ENCODE data around the gene LRRFIP1.

The LRRFIP1 gene

GRCh38 chr2:237791977-237792727, 164.8 kb downstream of the LRRFIP1 start:
- no peak overlapping the region for H3K27ac ChIP-seq (ENCODE audit: low read depth in 2 of 2, low read length in 2 of 2)
- no peaks in the 10 kb centered on the region for H3K27me3 ChIP-seq (ENCODE audit: control insufficient read depth in 2 of 2, insufficient read depth in 2 of 2, low read length in 2 of 2)
- no peak overlapping the region for H3K4me3 ChIP-seq (ENCODE audit: low read length in 2 of 2)
- no peak overlapping the region for H3K9ac ChIP-seq (ENCODE audit: low read depth in 1 of 2, low read length in 2 of 2)
- H3K9me3 ChIP-seq (ENCODE audit: control insufficient read depth in 2 of 2, low read length in 2 of 2): no peaks in the 10 kb centered on the region
- H3K36me3 ChIP-seq (ENCODE audit: control insufficient read depth in 2 of 2, insufficient read depth in 2 of 2, low read length in 2 of 2): no peaks in the 10 kb centered on the region
- H3K4me1 ChIP-seq (ENCODE audit: control insufficient read depth in 2 of 2, insufficient read depth in 2 of 2, low read length in 2 of 2): no peaks in the 10 kb centered on the region

GRCh38 chr2:237797253-237797652, 169.9 kb downstream of the LRRFIP1 start:
- Histone ChIP-seq H3K27me3 (ENCODE audit: control insufficient read depth in 2 of 2, insufficient read depth in 2 of 2, low read length in 2 of 2) (no peaks in the 10 kb centered on the region), H3K27ac (ENCODE audit: low read depth in 2 of 2, low read length in 2 of 2) (no peak overlapping the region), H3K9ac (ENCODE audit: low read depth in 1 of 2, low read length in 2 of 2) (no peak overlapping the region), H3K9me3 (ENCODE audit: control insufficient read depth in 2 of 2, low read length in 2 of 2) (peaks cover 0 to 2% of the 10 kb centered on the region in 2 donors), H3K4me1 (ENCODE audit: control insufficient read depth in 2 of 2, insufficient read depth in 2 of 2, low read length in 2 of 2) (no peaks in the 10 kb centered on the region), H3K4me3 (ENCODE audit: low read length in 2 of 2) (no peak overlapping the region), H3K36me3 (ENCODE audit: control insufficient read depth in 2 of 2, insufficient read depth in 2 of 2, low read length in 2 of 2) (no peaks in the 10 kb centered on the region)

- Histone ChIP-seq H3K27ac (ENCODE audit: low read depth in 2 of 2, low read length in 2 of 2) (no peak within 1 kb of the TSS), H3K4me1 (ENCODE audit: control insufficient read depth in 2 of 2, insufficient read depth in 2 of 2, low read length in 2 of 2) (no peaks in the 10 kb centered on the region), H3K4me3 (ENCODE audit: low read length in 2 of 2) (no peak within 1 kb of the TSS), H3K27me3 (ENCODE audit: control insufficient read depth in 2 of 2, insufficient read depth in 2 of 2, low read length in 2 of 2) (no peaks in the 10 kb centered on the region), H3K9ac (ENCODE audit: low read depth in 1 of 2, low read length in 2 of 2) (no peak within 1 kb of the TSS), H3K36me3 (ENCODE audit: control insufficient read depth in 2 of 2, insufficient read depth in 2 of 2, low read length in 2 of 2) (no peaks in the 10 kb centered on the region), H3K9me3 (ENCODE audit: control insufficient read depth in 2 of 2, low read length in 2 of 2) (peaks cover 0 to 2% of the 10 kb centered on the region in 2 donors)
These were observed 171.1 kb downstream of the LRRFIP1 start, which contains the start of gene RBM44 for GRCh38 chr2:237798236-237799059. RBM44 (plus strand) TSS chr2:237798779; CDS start chr2:237813610, 14,831 bp downstream.

- Histone ChIP-seq H3K4me3 (ENCODE audit: low read length in 2 of 2) (no peak overlapping the region), H3K9ac (ENCODE audit: low read depth in 1 of 2, low read length in 2 of 2) (no peak overlapping the region), H3K4me1 (ENCODE audit: control insufficient read depth in 2 of 2, insufficient read depth in 2 of 2, low read length in 2 of 2) (no peaks in the 10 kb centered on the region), H3K36me3 (ENCODE audit: control insufficient read depth in 2 of 2, insufficient read depth in 2 of 2, low read length in 2 of 2) (no peaks in the 10 kb centered on the region), H3K9me3 (ENCODE audit: control insufficient read depth in 2 of 2, low read length in 2 of 2) (peaks cover 0 to 2% of the 10 kb centered on the region in 2 donors), H3K27me3 (ENCODE audit: control insufficient read depth in 2 of 2, insufficient read depth in 2 of 2, low read length in 2 of 2) (no peaks in the 10 kb centered on the region), H3K27ac (ENCODE audit: low read depth in 2 of 2, low read length in 2 of 2) (no peak overlapping the region)
These were observed 171.7 kb downstream of the LRRFIP1 start for GRCh38 chr2:237799060-237799428.

- Histone ChIP-seq H3K9me3 (ENCODE audit: control insufficient read depth in 2 of 2, low read length in 2 of 2) (peaks cover 0 to 2% of the 10 kb centered on the region in 2 donors), H3K36me3 (ENCODE audit: control insufficient read depth in 2 of 2, insufficient read depth in 2 of 2, low read length in 2 of 2) (no peaks in the 10 kb centered on the region), H3K27me3 (ENCODE audit: control insufficient read depth in 2 of 2, insufficient read depth in 2 of 2, low read length in 2 of 2) (no peaks in the 10 kb centered on the region), H3K9ac (ENCODE audit: low read depth in 1 of 2, low read length in 2 of 2) (no peak overlapping the region), H3K4me3 (ENCODE audit: low read length in 2 of 2) (no peak overlapping the region), H3K4me1 (ENCODE audit: control insufficient read depth in 2 of 2, insufficient read depth in 2 of 2, low read length in 2 of 2) (no peaks in the 10 kb centered on the region), H3K27ac (ENCODE audit: low read depth in 2 of 2, low read length in 2 of 2) (no peak overlapping the region)
These were observed 174.1 kb downstream of the LRRFIP1 start for GRCh38 chr2:237801466-237801865.

GRCh38 chr2:237806334-237806733, 178.9 kb downstream of the LRRFIP1 start:
- Histone ChIP-seq H3K27me3 (ENCODE audit: control insufficient read depth in 2 of 2, insufficient read depth in 2 of 2, low read length in 2 of 2) (no peaks in the 10 kb centered on the region), H3K36me3 (ENCODE audit: control insufficient read depth in 2 of 2, insufficient read depth in 2 of 2, low read length in 2 of 2) (no peaks in the 10 kb centered on the region), H3K4me3 (ENCODE audit: low read length in 2 of 2) (no peak overlapping the region), H3K4me1 (ENCODE audit: control insufficient read depth in 2 of 2, insufficient read depth in 2 of 2, low read length in 2 of 2) (no peaks in the 10 kb centered on the region), H3K27ac (ENCODE audit: low read depth in 2 of 2, low read length in 2 of 2) (no peak overlapping the region), H3K9me3 (ENCODE audit: control insufficient read depth in 2 of 2, low read length in 2 of 2) (no peaks in the 10 kb centered on the region), H3K9ac (ENCODE audit: low read depth in 1 of 2, low read length in 2 of 2) (no peak overlapping the region)

GRCh38 chr2:237815637-237816036, 188.2 kb downstream of the LRRFIP1 start:
- Histone ChIP-seq H3K27me3 (ENCODE audit: control insufficient read depth in 2 of 2, insufficient read depth in 2 of 2, low read length in 2 of 2) (no peaks in the 10 kb centered on the region), H3K9ac (ENCODE audit: low read depth in 1 of 2, low read length in 2 of 2) (no peak overlapping the region)

GRCh38 chr2:237816531-237816930, 189.1 kb downstream of the LRRFIP1 start:
- no peaks in the 10 kb centered on the region for H3K4me1 ChIP-seq (ENCODE audit: control insufficient read depth in 2 of 2, insufficient read depth in 2 of 2, low read length in 2 of 2)
- H3K36me3 ChIP-seq (ENCODE audit: control insufficient read depth in 2 of 2, insufficient read depth in 2 of 2, low read length in 2 of 2): no peaks in the 10 kb centered on the region
- H3K9ac ChIP-seq (ENCODE audit: low read depth in 1 of 2, low read length in 2 of 2): no peak overlapping the region
- no peaks in the 10 kb centered on the region for H3K9me3 ChIP-seq (ENCODE audit: control insufficient read depth in 2 of 2, low read length in 2 of 2)
- no peak overlapping the region for H3K4me3 ChIP-seq (ENCODE audit: low read length in 2 of 2)
- H3K27me3 ChIP-seq (ENCODE audit: control insufficient read depth in 2 of 2, insufficient read depth in 2 of 2, low read length in 2 of 2): no peaks in the 10 kb centered on the region
- no peak overlapping the region for H3K27ac ChIP-seq (ENCODE audit: low read depth in 2 of 2, low read length in 2 of 2)

More at GRCh38 chr2:237815637-237816036, 188.2 kb downstream of the LRRFIP1 start:
- no peak overlapping the region for H3K27ac ChIP-seq (ENCODE audit: low read depth in 2 of 2, low read length in 2 of 2)
- no peaks in the 10 kb centered on the region for H3K36me3 ChIP-seq (ENCODE audit: control insufficient read depth in 2 of 2, insufficient read depth in 2 of 2, low read length in 2 of 2)
- H3K4me1 ChIP-seq (ENCODE audit: control insufficient read depth in 2 of 2, insufficient read depth in 2 of 2, low read length in 2 of 2): no peaks in the 10 kb centered on the region
- H3K4me3 ChIP-seq (ENCODE audit: low read length in 2 of 2): no peak overlapping the region
- no peaks in the 10 kb centered on the region for H3K9me3 ChIP-seq (ENCODE audit: control insufficient read depth in 2 of 2, low read length in 2 of 2)

GRCh38 chr2:237818066-237818473, 190.7 kb downstream of the LRRFIP1 start:
- Histone ChIP-seq H3K9me3 (ENCODE audit: control insufficient read depth in 2 of 2, low read length in 2 of 2) (no peaks in the 10 kb centered on the region), H3K27ac (ENCODE audit: low read depth in 2 of 2, low read length in 2 of 2) (no peak overlapping the region)

GRCh38 chr2:237819231-237819630, 191.8 kb downstream of the LRRFIP1 start:
- H3K4me1 ChIP-seq (ENCODE audit: control insufficient read depth in 2 of 2, insufficient read depth in 2 of 2, low read length in 2 of 2): no peaks in the 10 kb centered on the region
- no peak overlapping the region for H3K27ac ChIP-seq (ENCODE audit: low read depth in 2 of 2, low read length in 2 of 2)
- no peaks in the 10 kb centered on the region for H3K27me3 ChIP-seq (ENCODE audit: control insufficient read depth in 2 of 2, insufficient read depth in 2 of 2, low read length in 2 of 2)
- H3K36me3 ChIP-seq (ENCODE audit: control insufficient read depth in 2 of 2, insufficient read depth in 2 of 2, low read length in 2 of 2): no peaks in the 10 kb centered on the region
- no peaks in the 10 kb centered on the region for H3K9me3 ChIP-seq (ENCODE audit: control insufficient read depth in 2 of 2, low read length in 2 of 2)
- no peak overlapping the region for H3K4me3 ChIP-seq (ENCODE audit: low read length in 2 of 2)
- H3K9ac ChIP-seq (ENCODE audit: low read depth in 1 of 2, low read length in 2 of 2): no peak overlapping the region

More at GRCh38 chr2:237818066-237818473, 190.7 kb downstream of the LRRFIP1 start:
- no peak overlapping the region for H3K4me3 ChIP-seq (ENCODE audit: low read length in 2 of 2)
- no peaks in the 10 kb centered on the region for H3K27me3 ChIP-seq (ENCODE audit: control insufficient read depth in 2 of 2, insufficient read depth in 2 of 2, low read length in 2 of 2)
- H3K4me1 ChIP-seq (ENCODE audit: control insufficient read depth in 2 of 2, insufficient read depth in 2 of 2, low read length in 2 of 2): no peaks in the 10 kb centered on the region
- H3K9ac ChIP-seq (ENCODE audit: low read depth in 1 of 2, low read length in 2 of 2): no peak overlapping the region
- no peaks in the 10 kb centered on the region for H3K36me3 ChIP-seq (ENCODE audit: control insufficient read depth in 2 of 2, insufficient read depth in 2 of 2, low read length in 2 of 2)
